DOHH2 (cell line): Measurements from ENCODE around the gene FOXK2.

Experiments
- H3F3A ChIP-seq: fragments of 200-600 bp; sonication (generic), shearing (Covaris generic); 2 replicates; pipeline ENCODE4 v1.6.0; 2016; ENCODE audit warnings: antibody characterized with exemption, mild to moderate bottlenecking; ENCODE audit not compliant: control insufficient read depth, insufficient read depth
- H3K27ac ChIP-seq: fragments of 200-600 bp; sonication (generic); 2 replicates; pipeline ENCODE4 v1.5.1; 2014; ENCODE audit warnings: low read depth, mild to moderate bottlenecking, low read length, moderate library complexity
- H3K27me3 ChIP-seq: fragments of 200-600 bp; sonication (generic); 2 replicates; pipeline ENCODE4 v1.6.1; 2014; ENCODE audit warnings: mild to moderate bottlenecking, low read length, mixed read lengths; ENCODE audit not compliant: control insufficient read depth
- H3K36me3 ChIP-seq: fragments of 200-600 bp; sonication (generic); 2 replicates; pipeline ENCODE4 v1.6.1; 2014; ENCODE audit warnings: mild to moderate bottlenecking, low read length, moderate library complexity, mixed read lengths; ENCODE audit not compliant: control insufficient read depth
- H3K4me1 ChIP-seq: fragments of 200-600 bp; sonication (generic); 2 replicates; pipeline ENCODE4 v1.6.1; 2014; ENCODE audit warnings: mild to moderate bottlenecking, low read length, mixed read lengths; ENCODE audit not compliant: control insufficient read depth
- H3K4me2 ChIP-seq: fragments of 200-600 bp; sonication (generic); 2 replicates; pipeline ENCODE4 v1.6.0; 2014; ENCODE audit warnings: mild to moderate bottlenecking, low read length, moderate library complexity
- H3K4me3 ChIP-seq: fragments of 200-600 bp; sonication (generic); 2 replicates; pipeline ENCODE4 v1.5.1; 2014; ENCODE audit warnings: mild to moderate bottlenecking, low read length, mixed read lengths
- H3K79me2 ChIP-seq: fragments of 200-600 bp; sonication (generic); 2 replicates; pipeline ENCODE4 v1.6.1; 2014; ENCODE audit warnings: mild to moderate bottlenecking, low read length, mixed read lengths; ENCODE audit not compliant: control insufficient read depth
- H3K9me2 ChIP-seq: fragments of 200-600 bp; sonication (generic); replicated peaks from 2 replicates; pipeline ENCODE4 v1.6.1; 2014; ENCODE audit warnings: mild to moderate bottlenecking, low read length, mixed read lengths; ENCODE audit not compliant: control insufficient read depth
- H3K9me3 ChIP-seq: fragments of 200-600 bp; sonication (generic); 2 replicates; pipeline ENCODE4 v1.6.1; 2014; ENCODE audit warnings: antibody characterized with exemption, low read length, mixed read lengths; ENCODE audit not compliant: control insufficient read depth, insufficient read depth
- H4K20me1 ChIP-seq: fragments of 200-600 bp; sonication (generic); 2 replicates; pipeline ENCODE4 v1.6.0; 2014; ENCODE audit warnings: low read depth, mild to moderate bottlenecking, antibody characterized with exemption, low read length, moderate library complexity; ENCODE audit not compliant: control insufficient read depth, insufficient read depth
- CTCF ChIP-seq: fragments of 200-600 bp; sonication (generic); IDR thresholded peaks from one replicate; pipeline ENCODE4 v1.5.1; 2014; ENCODE audit warnings: antibody characterized with exemption, mild to moderate bottlenecking, low read depth, low read length; ENCODE audit not compliant: poor library complexity, severe bottlenecking
- EZH2phosphoT487 ChIP-seq: fragments of 200-600 bp; sonication (generic); IDR thresholded peaks from 2 replicates; pipeline ENCODE4 v1.6.1; 2017; ENCODE audit warnings: borderline replicate concordance, mild to moderate bottlenecking, antibody characterized with exemption, low read length, moderate library complexity, mixed read lengths

FOXK2 gene

DNA sequence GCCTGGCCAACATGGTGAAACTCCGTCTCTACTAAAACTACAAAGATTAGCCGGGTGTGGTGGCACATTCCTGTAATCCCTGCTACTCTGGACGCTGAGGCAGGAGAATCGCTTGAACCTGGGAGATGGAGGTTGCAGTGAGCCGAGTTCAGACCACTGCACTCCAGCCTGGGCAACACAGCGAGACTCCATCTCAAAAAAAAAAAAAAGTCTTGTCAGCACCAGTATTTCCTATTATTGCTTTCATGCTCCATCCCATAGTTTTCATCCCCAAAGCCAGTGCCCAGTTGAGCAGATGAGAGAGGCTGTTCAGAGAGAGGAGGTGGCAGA, 70.3 kb downstream of the FOXK2 start:
- H3K9me2 ChIP-seq = no peaks in the 10 kb centered on the region
- H3K4me2 ChIP-seq = no peak overlapping the region
- H3K9me3 ChIP-seq = no peaks in the 10 kb centered on the region
- peaks cover 49% of the 10 kb centered on the region for H3K36me3 ChIP-seq
- H3K79me2 ChIP-seq = peaks cover 12% of the 10 kb centered on the region
- no peak overlapping the region for H3K27ac ChIP-seq
- peaks cover 5% of the 10 kb centered on the region; the same call in 1 of the 2 replicates for H4K20me1 ChIP-seq
- no peaks in the 10 kb centered on the region for H3K27me3 ChIP-seq
- H3K4me3 ChIP-seq = no peak overlapping the region
- peaks cover 16% of the 10 kb centered on the region for H3K4me1 ChIP-seq
- peaks cover 25% of the 10 kb centered on the region for H3F3A ChIP-seq
- TF ChIP-seq EZH2phosphoT487 = no peak
- TF ChIP-seq CTCF = no peak

GRCh38 chr17:82590216-82590615, 70.7 kb downstream of the FOXK2 start:
- H3K79me2 ChIP-seq = peaks cover 14% of the 10 kb centered on the region
- H3K4me2 ChIP-seq = no peak overlapping the region
- H3K27ac ChIP-seq = no peak overlapping the region
- H3K4me1 ChIP-seq = peaks cover 16% of the 10 kb centered on the region
- H3K36me3 ChIP-seq = peaks cover 49% of the 10 kb centered on the region
- peaks cover 25% of the 10 kb centered on the region for H3F3A ChIP-seq
- H3K9me3 ChIP-seq = no peaks in the 10 kb centered on the region
- TF ChIP-seq CTCF (no peak), EZH2phosphoT487 (no peak)
- no peaks in the 10 kb centered on the region for H3K9me2 ChIP-seq
- H4K20me1 ChIP-seq = peaks cover 5% of the 10 kb centered on the region; the same call in 1 of the 2 replicates
- H3K27me3 ChIP-seq = no peaks in the 10 kb centered on the region
- H3K4me3 ChIP-seq = no peak overlapping the region

DNA sequence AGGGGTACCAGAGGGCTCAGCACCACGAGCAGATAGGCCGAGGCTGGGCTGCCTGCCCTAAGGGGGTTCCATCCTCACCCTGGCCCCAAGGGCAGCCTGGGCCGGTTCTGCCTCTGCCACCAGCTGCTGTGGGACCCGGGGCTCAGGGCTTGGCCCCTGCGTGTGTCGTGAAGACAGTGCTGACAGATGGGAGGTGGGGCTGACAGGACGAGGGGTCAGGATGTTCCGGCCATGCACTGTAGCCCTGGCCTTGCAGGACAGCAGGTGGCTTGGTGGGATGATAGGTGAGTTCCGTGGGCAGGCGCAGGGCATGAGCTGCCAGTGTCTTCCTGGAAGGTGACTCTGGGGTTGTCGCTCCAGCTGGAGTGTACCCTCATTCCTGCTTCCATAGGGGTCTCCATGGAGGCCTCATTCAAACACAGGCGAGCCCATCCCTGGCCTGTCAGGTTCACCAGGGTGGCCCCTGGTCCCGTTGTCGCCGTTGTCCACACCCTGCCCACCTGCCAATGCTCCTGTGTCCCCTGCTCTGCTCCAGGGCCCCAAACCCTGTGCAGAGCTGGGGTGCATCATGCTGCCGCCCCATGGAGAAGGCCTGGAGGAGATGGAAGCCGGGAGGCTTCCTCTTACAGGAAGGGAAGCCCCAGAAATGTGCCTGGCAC, 71.5 kb downstream of the FOXK2 start:
- H3F3A ChIP-seq = peaks cover 25% of the 10 kb centered on the region
- H4K20me1 ChIP-seq = peaks cover 5% of the 10 kb centered on the region; the same call in 1 of the 2 replicates
- H3K79me2 ChIP-seq = peaks cover 14% of the 10 kb centered on the region
- H3K27me3 ChIP-seq = no peaks in the 10 kb centered on the region
- no peak for TF ChIP-seq CTCF
- H3K4me1 ChIP-seq = peaks cover 16% of the 10 kb centered on the region
- H3K9me2 ChIP-seq = no peaks in the 10 kb centered on the region
- no peak overlapping the region for H3K4me2 ChIP-seq
- H3K36me3 ChIP-seq = peaks cover 50% of the 10 kb centered on the region
- no peaks in the 10 kb centered on the region for H3K9me3 ChIP-seq
- no peak overlapping the region for H3K27ac ChIP-seq
- no peak overlapping the region for H3K4me3 ChIP-seq
